ENCODE measurements around the gene ZBTB40. TPM values are rescaled to one million over a fixed set of nuclear protein-coding genes. Genes with fewer than 3 reads are reported as not detected.

ZBTB40 gene
- total RNA-seq, 1 experiment from 2014 or later: 11.5 TPM

DNA sequence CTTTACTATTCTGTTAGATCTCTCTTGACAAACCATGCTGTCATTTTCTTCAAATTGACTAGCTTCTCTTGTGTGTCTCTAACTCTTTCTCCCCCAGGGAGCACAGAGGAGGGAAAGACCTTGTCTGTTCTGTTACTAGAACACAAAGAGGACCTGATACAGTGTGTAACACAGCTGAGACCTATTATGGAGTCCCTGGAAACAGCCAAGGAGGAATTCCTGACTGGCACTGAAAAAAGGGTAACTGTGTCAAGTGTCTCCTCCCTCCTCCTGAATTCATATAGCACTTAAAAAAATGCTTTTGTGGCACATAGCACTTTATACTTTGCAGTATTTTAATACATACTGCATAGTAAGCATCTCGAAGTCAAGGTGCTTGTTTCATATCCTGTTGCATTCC is 50.6 kb downstream of the ZBTB40 start:
- ATAC-seq (no peak), DNase-seq (ENCODE audit: low spot score) (no peak)
- Mint-ChIP-seq H3K27me3 (ENCODE audit: low read depth) (peaks cover 27% of the 10 kb centered on the region), H3K4me3 (no peak overlapping the region), H3K9me3 (no peaks in the 10 kb centered on the region), H3K27ac (no peak overlapping the region), H3K36me3 (peaks cover 10% of the 10 kb centered on the region), H3K4me1 (peaks cover 19% of the 10 kb centered on the region)
- CTCF ChIA-PET: no interaction called here
- TF ChIP-seq, protein P1, sequence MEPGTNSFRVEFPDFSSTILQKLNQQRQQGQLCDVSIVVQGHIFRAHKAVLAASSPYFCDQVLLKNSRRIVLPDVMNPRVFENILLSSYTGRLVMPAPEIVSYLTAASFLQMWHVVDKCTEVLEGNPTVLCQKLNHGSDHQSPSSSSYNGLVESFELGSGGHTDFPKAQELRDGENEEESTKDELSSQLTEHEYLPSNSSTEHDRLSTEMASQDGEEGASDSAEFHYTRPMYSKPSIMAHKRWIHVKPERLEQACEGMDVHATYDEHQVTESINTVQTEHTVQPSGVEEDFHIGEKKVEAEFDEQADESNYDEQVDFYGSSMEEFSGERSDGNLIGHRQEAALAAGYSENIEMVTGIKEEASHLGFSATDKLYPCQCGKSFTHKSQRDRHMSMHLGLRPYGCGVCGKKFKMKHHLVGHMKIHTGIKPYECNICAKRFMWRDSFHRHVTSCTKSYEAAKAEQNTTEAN (CRISPR knock-in tag; IDR thresholded peaks at IDR 0.05): no peak
- TF ChIP-seq, protein P2, sequence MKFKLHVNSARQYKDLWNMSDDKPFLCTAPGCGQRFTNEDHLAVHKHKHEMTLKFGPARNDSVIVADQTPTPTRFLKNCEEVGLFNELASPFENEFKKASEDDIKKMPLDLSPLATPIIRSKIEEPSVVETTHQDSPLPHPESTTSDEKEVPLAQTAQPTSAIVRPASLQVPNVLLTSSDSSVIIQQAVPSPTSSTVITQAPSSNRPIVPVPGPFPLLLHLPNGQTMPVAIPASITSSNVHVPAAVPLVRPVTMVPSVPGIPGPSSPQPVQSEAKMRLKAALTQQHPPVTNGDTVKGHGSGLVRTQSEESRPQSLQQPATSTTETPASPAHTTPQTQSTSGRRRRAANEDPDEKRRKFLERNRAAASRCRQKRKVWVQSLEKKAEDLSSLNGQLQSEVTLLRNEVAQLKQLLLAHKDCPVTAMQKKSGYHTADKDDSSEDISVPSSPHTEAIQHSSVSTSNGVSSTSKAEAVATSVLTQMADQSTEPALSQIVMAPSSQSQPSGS (CRISPR knock-in tag; IDR thresholded peaks at IDR 0.05; ENCODE audit: borderline replicate concordance, low read depth): no peak
- TF ChIP-seq CREM (CRISPR knock-in tag; IDR thresholded peaks at IDR 0.05): no peak
- TF ChIP-seq GRHL2 (CRISPR knock-in tag; IDR thresholded peaks at IDR 0.05; ENCODE audit: insufficient replicate concordance, severe bottlenecking): no peak
- TF ChIP-seq, protein P3, sequence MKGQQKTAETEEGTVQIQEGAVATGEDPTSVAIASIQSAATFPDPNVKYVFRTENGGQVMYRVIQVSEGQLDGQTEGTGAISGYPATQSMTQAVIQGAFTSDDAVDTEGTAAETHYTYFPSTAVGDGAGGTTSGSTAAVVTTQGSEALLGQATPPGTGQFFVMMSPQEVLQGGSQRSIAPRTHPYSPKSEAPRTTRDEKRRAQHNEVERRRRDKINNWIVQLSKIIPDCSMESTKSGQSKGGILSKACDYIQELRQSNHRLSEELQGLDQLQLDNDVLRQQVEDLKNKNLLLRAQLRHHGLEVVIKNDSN (CRISPR knock-in tag; IDR thresholded peaks at IDR 0.05): no peak
- no peak for TF ChIP-seq NR2C2 (CRISPR knock-in tag; IDR thresholded peaks at IDR 0.05)
- TF ChIP-seq, protein P4, sequence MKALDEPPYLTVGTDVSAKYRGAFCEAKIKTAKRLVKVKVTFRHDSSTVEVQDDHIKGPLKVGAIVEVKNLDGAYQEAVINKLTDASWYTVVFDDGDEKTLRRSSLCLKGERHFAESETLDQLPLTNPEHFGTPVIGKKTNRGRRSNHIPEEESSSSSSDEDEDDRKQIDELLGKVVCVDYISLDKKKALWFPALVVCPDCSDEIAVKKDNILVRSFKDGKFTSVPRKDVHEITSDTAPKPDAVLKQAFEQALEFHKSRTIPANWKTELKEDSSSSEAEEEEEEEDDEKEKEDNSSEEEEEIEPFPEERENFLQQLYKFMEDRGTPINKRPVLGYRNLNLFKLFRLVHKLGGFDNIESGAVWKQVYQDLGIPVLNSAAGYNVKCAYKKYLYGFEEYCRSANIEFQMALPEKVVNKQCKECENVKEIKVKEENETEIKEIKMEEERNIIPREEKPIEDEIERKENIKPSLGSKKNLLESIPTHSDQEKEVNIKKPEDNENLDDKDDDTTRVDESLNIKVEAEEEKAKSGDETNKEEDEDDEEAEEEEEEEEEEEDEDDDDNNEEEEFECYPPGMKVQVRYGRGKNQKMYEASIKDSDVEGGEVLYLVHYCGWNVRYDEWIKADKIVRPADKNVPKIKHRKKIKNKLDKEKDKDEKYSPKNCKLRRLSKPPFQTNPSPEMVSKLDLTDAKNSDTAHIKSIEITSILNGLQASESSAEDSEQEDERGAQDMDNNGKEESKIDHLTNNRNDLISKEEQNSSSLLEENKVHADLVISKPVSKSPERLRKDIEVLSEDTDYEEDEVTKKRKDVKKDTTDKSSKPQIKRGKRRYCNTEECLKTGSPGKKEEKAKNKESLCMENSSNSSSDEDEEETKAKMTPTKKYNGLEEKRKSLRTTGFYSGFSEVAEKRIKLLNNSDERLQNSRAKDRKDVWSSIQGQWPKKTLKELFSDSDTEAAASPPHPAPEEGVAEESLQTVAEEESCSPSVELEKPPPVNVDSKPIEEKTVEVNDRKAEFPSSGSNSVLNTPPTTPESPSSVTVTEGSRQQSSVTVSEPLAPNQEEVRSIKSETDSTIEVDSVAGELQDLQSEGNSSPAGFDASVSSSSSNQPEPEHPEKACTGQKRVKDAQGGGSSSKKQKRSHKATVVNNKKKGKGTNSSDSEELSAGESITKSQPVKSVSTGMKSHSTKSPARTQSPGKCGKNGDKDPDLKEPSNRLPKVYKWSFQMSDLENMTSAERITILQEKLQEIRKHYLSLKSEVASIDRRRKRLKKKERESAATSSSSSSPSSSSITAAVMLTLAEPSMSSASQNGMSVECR (CRISPR knock-in tag; IDR thresholded peaks at IDR 0.05; ENCODE audit: borderline replicate concordance): no peak
- TF ChIP-seq, protein P5, sequence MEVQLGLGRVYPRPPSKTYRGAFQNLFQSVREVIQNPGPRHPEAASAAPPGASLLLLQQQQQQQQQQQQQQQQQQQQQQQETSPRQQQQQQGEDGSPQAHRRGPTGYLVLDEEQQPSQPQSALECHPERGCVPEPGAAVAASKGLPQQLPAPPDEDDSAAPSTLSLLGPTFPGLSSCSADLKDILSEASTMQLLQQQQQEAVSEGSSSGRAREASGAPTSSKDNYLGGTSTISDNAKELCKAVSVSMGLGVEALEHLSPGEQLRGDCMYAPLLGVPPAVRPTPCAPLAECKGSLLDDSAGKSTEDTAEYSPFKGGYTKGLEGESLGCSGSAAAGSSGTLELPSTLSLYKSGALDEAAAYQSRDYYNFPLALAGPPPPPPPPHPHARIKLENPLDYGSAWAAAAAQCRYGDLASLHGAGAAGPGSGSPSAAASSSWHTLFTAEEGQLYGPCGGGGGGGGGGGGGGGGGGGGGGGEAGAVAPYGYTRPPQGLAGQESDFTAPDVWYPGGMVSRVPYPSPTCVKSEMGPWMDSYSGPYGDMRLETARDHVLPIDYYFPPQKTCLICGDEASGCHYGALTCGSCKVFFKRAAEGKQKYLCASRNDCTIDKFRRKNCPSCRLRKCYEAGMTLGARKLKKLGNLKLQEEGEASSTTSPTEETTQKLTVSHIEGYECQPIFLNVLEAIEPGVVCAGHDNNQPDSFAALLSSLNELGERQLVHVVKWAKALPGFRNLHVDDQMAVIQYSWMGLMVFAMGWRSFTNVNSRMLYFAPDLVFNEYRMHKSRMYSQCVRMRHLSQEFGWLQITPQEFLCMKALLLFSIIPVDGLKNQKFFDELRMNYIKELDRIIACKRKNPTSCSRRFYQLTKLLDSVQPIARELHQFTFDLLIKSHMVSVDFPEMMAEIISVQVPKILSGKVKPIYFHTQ (CRISPR knock-in tag; IDR thresholded peaks at IDR 0.05): no peak
- TF ChIP-seq, protein P6, sequence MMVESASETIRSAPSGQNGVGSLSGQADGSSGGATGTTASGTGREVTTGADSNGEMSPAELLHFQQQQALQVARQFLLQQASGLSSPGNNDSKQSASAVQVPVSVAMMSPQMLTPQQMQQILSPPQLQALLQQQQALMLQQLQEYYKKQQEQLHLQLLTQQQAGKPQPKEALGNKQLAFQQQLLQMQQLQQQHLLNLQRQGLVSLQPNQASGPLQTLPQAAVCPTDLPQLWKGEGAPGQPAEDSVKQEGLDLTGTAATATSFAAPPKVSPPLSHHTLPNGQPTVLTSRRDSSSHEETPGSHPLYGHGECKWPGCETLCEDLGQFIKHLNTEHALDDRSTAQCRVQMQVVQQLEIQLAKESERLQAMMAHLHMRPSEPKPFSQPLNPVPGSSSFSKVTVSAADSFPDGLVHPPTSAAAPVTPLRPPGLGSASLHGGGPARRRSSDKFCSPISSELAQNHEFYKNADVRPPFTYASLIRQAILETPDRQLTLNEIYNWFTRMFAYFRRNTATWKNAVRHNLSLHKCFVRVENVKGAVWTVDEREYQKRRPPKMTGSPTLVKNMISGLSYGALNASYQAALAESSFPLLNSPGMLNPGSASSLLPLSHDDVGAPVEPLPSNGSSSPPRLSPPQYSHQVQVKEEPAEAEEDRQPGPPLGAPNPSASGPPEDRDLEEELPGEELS (CRISPR knock-in tag; IDR thresholded peaks at IDR 0.05): no peak
- TF ChIP-seq ZNF317 (CRISPR knock-in tag; IDR thresholded peaks at IDR 0.05; ENCODE audit: borderline replicate concordance, low read depth): no peak
- TF ChIP-seq, protein P7, sequence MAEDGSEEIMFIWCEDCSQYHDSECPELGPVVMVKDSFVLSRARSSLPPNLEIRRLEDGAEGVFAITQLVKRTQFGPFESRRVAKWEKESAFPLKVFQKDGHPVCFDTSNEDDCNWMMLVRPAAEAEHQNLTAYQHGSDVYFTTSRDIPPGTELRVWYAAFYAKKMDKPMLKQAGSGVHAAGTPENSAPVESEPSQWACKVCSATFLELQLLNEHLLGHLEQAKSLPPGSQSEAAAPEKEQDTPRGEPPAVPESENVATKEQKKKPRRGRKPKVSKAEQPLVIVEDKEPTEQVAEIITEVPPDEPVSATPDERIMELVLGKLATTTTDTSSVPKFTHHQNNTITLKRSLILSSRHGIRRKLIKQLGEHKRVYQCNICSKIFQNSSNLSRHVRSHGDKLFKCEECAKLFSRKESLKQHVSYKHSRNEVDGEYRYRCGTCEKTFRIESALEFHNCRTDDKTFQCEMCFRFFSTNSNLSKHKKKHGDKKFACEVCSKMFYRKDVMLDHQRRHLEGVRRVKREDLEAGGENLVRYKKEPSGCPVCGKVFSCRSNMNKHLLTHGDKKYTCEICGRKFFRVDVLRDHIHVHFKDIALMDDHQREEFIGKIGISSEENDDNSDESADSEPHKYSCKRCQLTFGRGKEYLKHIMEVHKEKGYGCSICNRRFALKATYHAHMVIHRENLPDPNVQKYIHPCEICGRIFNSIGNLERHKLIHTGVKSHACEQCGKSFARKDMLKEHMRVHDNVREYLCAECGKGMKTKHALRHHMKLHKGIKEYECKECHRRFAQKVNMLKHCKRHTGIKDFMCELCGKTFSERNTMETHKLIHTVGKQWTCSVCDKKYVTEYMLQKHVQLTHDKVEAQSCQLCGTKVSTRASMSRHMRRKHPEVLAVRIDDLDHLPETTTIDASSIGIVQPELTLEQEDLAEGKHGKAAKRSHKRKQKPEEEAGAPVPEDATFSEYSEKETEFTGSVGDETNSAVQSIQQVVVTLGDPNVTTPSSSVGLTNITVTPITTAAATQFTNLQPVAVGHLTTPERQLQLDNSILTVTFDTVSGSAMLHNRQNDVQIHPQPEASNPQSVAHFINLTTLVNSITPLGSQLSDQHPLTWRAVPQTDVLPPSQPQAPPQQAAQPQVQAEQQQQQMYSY (CRISPR knock-in tag; IDR thresholded peaks at IDR 0.05): no peak
- no peak for TF ChIP-seq SMAD3 (CRISPR knock-in tag; IDR thresholded peaks at IDR 0.05; ENCODE audit: borderline replicate concordance)
- TF ChIP-seq NFE2L1 (CRISPR knock-in tag; IDR thresholded peaks at IDR 0.05): no peak
- POLR2A ChIA-PET: no interaction called here
